ENCODE data around the gene CENPN.

The CENPN gene

DNA sequence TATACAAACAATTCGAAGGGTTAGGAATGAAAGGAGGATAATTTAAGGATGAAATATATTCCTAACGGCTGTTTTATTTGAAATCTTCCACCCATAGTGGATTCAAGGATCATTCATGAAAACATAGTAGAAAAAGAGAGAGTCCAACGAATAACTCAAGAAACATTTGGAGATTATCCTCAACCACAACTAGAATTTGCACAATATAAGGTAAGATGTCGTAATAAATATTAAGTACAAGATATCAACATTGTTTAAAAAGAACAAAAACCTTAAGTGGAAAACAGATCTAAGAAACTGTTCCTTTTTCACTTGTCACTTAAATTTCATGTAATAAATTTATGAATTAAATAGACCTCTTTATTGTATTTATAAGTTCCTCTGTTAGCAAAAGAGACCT is 19.4 kb downstream of the CENPN start:
- DNase-seq = no peak

DNA sequence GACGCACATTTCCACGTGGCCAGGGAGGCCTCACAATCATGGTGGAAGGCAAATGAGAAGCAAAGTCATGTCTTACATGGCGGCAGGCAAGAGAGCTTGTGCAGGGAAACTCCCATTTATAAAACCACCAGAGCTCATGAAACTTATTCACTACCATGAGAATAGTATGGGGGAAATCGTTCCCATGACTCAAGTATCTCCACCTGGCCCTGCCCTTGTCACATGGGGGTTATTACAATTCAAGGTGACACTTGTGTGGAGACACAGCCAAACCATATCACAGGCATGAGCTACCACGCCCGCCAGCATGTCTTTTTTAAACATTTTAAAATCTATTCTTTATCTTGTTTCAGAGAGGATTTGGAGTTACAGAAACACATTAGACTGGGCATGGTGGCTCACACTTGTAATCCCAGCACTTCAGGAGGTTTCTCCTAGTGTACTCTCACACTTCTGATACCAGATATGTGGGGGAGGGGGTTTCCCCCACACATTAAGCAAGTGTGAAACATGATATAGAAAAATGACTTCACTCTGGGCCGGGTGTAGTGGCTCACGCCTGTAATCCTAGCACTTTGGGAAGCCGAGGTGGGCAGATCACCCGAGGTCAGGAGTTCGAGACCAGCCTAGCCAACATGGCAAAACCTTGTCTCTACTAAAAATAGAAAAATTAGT is 23.1 kb downstream of the CENPN start:
- no peak for DNase-seq

DNA sequence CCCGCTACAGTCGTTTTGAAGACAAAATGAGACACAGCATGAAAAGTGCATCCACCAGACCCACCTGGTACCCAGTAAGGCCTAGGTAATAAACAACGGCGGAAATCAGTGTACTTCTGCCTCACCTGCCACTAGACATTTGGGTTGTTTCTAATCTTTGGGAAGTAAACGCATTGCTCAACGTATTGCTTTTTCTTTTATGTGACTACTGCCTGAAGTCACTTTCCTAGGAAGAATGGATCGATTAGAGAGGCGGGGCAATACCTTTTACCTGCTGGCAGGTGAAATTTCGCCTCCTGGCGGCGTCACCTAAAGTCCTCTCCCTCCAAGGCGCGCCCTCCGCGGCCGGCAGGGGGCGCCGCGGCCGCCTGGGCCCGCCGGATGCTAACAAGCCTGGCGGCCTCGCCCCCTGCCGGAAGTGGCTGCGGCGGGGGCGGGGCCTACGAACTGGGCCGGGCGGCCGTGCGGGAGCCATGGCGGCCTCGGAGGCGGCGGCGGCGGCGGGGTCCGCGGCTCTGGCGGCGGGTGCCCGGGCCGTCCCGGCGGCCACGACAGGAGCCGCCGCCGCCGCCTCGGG is 28.5 kb downstream of the CENPN start, which contains the start of gene ATMIN:
ATMIN (plus strand) TSS at position 445 of the 577 bp plus-strand sequence; CDS start at position 474, 29 bp downstream.
- peak in 54 of 56 donors; percentile 6 to 90 (median 58) for DNase-seq

DNA sequence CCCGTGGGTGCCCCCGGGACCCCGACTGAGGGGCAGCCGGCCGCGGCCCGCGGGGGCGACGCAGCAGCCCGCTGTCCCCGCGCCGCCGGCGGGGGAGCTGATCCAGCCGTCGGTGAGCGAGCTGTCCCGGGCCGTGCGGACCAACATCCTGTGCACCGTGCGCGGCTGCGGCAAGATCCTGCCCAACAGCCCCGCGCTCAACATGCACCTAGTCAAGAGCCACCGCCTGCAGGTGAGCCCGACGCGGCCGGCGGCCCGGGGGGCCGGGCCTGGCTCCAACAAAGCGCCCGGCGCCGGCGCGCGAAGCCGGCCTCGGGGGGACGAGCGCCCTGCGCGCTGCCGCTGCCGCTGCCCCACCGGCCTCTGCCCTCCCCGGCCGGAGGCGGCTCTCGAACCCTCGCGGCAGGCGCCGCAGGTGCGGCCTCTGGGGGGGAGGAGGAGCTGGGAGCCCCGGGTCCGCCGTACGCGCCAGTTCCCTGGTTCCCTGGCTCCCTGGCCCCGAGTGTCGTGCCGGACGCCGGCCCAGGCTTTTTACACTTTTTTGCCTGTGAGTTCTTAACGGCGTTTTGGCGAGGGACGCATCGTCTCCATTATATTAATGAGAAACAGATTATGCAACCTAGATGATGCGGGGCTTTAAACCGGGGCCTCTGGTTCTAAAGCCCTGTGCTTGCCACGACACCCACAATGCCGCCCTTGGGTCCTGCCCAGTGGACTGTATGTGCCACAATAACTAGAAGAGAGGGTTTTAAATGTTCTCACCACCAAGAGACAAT is 29.1 kb downstream of the CENPN start:
- peak in 37 of 56 donors; percentile 2 to 54 (median 33) for DNase-seq

DNA sequence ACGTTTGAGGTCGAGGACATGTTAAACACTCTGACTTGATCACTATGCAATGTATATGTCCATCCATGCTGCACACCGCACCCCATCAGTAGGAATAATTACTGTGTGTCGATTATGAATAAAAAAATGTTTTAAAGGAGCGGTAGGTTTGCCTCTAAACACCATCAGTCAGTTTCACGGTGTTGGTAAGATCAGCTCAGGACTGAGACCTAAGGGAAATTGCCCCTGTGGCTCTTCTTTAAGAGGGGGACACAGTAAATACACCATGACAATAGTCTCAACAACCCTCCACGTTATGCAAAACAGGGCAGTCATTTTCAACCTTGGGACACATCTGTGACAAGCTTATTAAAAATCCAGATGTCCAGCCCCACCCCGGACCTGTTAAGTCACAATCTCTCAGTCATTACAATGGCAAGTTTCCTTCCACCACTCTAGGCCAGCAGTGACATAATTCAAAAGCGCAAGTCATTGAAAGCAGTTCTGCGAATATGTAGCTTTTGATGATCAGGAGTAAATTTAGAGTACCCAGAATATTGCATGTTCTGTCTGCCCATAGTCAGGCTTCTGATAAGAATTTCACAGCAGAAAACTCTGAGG is 29.8 kb downstream of the CENPN start:
- DNase-seq = no peak

DNA sequence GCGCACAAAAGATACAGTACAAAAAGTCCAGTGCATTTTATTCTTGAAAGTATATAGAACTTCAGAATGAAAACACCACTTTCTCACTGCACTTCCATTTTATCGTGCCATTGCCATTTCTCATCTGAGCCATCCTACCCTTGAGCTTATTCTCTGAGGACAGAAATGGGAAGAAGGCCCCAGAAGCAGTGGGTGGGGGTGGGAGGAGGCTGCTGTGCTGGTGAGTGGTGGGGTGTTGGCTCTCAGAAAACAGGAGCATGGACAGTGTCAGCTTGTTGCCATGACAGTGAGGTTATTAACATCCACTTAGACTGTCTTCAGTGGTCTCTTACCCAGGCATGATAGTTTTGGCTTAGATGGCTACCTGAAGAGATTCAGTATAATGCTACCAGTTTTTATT is 33.1 kb downstream of the CENPN start:
- no peak for DNase-seq

DNA sequence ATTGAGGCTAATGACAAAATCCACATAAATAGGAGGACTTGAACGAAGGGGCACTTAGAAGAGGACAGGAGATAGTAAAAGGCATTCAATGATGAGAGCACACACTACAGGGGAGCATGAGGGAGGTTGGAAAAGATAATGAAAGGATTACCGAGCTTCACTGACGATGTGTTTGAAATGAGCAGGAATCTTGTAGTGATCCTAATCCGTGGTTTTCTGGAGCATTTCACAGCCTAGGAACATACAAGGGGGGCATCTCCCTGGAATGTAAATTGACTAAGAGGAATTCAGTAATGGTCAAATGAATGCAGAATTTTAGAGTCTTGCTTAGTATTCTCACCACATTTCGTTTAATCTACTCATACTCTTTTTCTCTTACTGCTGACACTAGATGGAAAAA is 33.8 kb downstream of the CENPN start:
- no peak for DNase-seq

DNA sequence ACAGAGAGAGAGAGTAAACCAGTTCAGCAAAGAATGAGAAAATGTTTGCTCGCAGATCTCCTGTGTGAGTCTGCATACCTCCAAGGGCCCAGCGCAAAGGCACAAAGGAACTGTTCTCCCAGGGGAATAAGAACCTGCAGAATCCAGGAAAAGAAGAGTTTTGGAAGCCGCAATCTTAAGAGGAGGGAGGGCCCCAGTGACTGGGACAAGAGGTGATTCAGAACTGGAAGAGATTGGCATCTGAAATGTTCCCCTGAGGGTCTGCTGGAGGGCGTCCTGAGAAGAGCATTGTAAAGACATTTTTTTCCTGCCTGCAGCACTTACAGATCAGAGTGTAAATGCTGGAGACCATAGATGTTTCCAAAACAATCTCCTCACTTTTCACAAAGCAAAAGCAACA is 34.7 kb downstream of the CENPN start:
- DNase-seq = no peak

DNA sequence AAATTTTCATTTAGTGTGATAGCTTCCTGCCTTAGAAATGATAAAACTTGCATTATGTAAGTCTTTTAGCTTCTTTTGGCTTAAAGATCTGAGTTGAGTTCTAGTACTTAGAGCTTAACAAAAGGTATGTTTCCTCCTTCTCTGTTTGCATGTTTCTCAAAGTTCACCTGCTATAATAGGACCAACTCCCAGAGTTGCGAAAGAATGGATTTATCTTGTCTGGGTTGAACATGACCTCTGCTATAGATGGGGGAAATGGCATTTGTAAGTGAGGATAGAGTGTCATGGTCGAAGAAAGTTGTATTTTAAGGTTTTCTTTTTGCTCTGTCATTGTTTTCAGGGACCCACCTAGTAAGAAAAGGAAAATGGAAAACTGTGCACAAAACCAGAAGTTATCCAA is 35.8 kb downstream of the CENPN start:
- no peak for DNase-seq

DNA sequence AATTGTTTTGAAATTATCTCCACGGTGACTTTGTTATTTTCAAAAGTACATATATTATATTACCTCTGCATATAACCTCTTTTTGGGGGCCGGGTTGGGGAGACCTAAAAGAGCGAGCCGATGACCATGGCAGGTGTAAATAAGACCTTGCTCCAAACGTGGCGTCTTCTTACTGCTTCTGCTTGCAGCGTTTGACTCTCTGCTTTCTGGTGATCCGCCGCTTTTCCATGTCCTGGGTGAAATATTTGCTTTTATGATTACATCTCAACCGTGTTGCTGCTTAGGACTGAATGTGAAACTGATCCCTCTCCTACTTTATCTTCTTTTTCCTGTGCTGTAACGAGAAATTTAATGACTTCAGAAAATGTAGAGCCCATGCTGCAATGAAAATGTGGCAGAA is 46.7 kb downstream of the CENPN start:
- DNase-seq = no peak

DNA sequence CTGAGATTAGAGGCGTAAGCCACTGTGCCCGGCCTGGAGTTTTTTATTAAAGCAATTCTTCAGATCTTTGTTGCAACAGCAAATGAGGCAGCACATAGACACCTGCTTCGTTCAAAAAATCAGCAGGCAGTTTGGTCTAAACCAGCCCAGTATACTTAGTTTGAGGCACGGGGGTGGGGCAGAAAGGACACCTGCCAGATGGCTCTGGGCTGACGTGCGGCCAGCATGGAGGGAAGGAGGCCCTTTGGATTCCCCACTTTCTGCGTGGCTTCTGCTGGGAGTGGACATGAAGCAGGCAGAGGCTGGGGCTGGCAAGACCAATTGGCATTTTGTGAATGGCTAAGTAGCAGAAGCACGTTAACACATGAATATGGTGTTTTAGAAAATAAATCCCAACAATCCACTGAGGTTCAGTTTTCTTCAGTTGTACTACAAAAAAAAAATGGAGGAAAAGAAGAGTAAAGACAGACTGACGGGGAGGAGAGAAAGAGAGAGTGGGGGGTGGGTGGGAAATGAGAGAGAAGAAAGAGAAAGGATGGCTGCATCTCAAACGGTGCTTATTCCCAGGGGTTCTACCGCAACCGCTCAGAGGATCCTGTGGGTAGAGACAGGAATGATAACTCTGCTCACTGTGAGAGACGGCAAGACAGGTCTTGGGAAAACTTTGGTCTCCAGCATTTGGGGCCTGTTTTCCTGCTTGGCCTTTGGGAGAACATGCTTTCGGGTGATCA is 53.7 kb downstream of the CENPN start:
- DNase-seq = no peak

DNA sequence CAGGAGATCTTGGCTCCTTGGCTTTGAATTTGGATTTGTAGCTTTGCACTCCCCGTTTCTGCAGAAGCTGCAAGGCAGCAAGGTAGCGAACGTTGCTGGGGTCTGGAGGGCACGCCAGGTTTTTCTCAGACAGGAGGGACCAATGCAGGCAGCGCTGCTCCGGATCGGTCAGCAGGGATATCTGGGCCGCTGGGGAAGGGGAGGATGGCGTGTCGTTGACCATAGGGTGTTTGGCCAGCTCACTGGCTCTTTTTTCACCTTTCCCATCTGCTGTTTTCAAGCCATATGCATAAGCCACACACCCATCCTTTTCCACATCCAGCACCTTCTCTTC is 54.3 kb downstream of the CENPN start:
- no peak for DNase-seq

DNA sequence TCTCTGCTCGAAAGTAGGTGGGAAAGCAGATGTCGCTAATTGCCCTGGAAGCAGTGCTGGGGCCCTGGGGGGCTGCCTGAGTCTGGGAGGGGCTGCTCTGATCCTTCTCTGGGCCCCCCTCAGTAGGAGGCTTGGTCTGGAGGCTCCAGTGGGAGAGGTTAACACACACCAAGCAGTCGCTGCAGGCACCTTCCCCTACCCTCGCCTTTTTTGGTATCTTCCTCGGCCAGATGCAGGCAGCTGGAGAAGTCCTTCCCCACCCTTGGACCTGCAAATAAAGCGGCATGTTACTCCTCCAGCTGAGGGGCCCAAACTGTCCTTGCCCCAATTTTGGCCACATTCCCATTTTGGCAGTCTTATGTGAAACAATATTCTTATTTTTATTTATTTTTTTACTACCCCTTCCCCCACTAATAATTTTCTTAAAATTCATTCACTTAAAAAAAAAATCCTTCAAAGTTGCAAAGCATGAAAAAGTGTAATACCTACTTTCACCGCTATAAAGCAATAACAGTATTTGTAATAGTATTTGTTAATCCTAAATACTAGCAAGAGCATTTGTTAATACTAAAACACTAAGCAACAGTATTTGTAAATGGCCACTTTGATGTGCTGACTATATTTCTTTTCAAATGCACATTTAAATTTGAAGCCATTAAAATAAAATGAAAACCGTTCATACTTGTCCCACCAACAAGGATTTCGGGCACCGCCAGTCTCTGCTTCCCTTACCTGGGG is 55.0 kb downstream of the CENPN start:
- no peak for DNase-seq

DNA sequence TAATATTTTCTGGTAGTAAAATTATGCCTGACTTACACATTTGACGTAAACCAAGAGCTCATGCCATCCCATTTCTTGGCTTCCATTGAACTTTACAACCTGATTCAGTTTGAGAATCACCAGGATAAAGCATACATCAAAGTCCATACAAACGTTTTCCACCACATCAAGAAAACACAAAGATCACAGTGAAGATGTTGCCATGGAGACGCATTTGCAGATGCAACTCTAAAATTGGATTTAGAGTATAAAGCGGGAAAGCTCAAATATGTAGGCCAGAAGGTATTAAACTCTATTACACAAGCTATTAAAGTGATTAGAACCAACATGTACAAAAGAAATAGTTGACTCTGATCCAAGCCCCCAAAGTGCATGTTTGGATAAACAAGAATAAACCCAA is 59.7 kb downstream of the CENPN start:
- no peak for DNase-seq

DNA sequence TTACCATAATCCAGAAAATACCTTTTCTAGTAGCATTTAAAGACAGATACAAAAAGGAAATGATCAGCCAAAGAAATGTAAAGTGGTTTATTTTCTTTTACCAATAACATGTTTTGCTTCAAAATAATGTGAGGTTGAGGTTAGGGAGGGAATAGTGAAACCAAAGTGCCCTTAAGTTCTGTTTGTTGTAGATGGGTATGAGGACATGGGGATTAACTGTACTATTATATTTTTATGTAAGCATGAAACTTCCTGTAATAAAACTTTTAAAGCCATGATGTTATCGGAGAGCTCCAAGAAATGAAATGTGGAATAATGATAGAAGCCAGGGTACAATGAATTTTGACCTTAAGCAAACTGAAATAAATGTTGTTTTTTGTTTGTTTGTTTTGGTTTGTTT is 60.2 kb downstream of the CENPN start:
- DNase-seq = no peak

DNA sequence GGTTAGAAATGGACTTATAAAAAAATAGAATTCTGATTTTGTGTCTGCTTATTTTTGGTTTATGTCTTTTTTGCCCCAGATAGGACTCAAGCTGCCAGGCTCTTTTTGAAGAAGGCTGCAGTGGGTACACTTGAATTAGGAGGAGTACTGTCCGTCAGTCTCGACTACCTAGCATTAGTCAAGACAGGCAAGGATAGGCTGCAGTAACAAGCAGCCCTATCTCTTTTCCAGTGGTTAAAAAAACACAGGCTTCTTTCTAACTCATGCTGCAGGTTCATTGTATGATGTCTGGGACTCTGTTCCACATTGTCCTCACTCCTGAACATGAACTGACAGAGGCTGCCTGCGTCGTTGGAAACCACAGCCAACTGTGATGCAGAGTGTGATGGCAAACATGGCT is 62.0 kb downstream of the CENPN start:
- DNase-seq = no peak

DNA sequence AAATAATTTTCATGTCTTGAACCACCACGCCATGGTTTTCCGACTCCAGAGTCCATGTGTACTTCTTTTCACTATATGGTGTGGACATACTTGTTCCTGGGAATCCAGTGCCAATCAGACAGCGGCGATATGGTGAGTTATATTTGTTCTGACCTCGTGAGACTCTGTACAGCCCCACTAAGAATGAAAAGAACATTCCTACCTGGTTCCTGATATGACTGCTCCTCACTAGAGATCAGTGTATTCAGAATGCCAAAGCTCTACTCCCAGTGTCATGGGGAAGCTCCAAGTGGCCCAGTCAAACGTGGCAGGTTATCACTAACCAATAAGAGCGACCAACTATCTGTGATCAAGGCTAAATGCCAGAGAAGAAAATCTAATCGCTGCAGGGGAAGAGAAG is 64.0 kb downstream of the CENPN start:
- DNase-seq = no peak

DNA sequence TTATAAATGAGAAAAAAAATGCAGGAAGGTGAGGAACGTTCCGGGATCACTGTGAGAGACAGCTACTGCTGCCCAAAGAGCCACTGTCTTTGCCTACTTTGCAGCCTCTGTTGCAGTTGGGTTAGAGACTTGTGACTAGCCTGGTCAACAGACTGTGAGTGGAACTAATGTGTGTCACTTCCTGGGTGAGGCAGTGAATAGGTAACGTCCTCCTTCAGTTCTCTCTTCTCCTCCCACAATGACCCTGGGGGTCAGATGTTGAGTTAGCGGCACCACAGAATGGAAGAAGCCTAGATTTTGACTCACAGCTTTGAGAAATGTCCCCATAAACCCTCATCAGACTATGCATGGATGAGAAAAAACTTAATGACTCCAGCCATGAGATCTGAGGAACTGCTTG is 64.8 kb downstream of the CENPN start:
- no peak for DNase-seq

DNA sequence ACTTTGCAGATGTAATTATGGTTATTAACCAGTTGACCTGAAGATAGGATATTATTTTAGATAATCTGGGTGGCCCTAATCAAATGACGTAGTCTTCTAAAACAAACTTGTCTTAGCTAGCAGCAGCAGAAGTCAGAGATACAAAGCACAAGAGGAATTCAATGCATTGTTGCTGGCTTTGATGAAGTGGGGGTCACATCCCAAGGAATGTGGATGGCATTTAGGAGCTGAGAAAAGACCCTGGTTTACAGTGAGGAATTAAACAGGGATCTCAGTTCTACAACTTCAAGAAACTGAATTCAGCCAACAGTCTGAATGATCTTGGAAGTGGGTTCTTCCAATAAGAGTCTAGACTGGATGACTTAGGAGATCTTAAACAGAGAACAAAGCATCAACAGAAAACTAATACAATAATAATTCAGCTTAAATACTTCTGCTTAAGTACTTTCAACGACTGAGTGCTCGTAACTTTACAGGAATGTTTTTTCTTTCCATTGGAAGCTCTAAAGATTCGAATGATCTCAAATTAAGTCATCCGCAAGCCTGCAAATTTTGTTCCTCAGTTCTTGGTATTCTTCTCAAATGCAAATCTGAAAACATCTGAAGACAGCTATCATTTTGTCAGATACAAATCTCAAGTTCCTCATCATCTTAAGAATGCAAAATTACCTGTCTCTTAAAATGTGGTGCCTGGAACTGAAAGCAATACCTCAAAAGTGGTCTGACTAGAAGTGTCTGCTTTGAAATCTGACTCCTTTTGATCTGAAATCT is 66.7 kb downstream of the CENPN start:
- DNase-seq = no peak

DNA sequence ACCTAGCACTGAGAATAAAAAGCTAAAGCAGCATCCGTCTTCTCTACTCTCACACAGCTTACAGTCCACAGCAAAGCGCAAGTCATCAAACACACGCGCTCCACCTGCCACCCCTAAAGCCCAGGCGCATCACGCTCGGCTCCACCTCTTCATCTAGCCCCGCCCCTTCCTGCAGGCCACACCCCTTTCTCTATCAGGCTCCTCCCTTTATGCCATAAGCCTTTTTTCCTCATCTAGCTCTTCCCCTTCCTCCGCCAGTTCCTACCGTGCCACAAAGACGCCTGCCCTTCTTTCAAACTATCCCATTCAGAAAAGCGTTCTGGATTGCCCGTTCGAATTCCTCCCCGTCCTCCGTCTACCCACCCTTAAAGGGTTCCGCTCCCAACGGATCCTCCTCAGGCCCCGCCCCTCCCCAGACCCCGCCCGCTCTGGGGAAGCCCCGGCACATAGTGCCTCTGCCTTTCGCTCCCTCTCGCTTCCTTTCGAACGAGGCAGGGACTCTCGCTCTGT is 69.6 kb downstream of the CENPN start:
- DNase-seq = peak in 55 of 56 donors; percentile 78 to 100 (median 96)
